ENCODE measurements around the gene NR2F1.
A peak's percentile ranks its signal among the peaks of the same experiment; 100 is the strongest.

The NR2F1 gene

DNA sequence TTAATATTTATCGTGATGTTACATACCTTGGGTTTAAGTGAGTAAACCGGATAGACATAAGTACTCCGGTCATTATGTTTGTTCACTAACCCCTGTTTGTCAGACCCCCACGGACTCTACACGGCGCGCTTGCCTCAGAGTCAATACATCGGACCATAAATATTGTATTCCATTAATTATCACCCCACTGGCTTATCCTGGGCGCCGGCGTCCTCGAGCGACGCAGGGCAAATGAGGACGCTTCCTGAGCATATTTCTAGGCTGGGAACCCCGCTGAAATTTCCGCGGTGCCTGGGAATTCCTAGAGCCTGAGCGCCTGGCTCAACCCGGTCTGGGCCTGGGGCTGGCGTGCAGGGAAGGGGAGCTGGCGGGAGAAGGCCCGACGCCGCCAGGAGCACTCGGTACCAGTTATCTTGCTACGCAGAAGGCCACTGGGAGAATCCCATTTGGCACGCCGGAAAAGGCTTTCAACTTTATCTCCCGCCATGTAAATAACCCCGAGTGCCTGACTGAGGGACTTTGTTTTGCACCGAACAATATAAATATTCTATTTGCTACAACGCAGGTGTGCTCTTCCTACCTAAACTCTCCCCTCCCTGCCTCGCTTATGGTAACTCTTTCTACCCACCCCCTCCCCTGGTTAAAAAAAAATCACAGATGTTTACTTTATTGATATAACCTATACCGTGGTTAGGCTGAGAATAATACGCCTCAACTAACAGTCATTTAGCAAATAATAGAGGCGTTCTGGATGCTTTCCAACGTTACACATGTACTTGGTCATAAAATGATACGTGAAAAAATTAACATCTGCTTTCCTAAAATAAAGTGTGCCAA, 19.4 kb downstream of the NR2F1 start:
- H3K4me3 ChIP-seq (ENCODE audit: control insufficient read depth in 1 of 7, extremely low read depth in 1 of 7, insufficient read depth in 4 of 7, low read depth in 2 of 7, low read length in 6 of 7): no peak overlapping the region
- H3K36me3 ChIP-seq (ENCODE audit: control insufficient read depth in 4 of 4, insufficient read depth in 4 of 4, low read length in 3 of 4): no peaks in the 10 kb centered on the region
- no peak overlapping the region for H3K27ac ChIP-seq (ENCODE audit: insufficient read depth in 1 of 2, low read depth in 1 of 2, low read length in 2 of 2, poor library complexity in 1 of 2, severe bottlenecking in 2 of 2)
- DNase-seq: peak in 1 of 3 donors; percentile 19
- ChIA-PET CTCF (interaction anchor here (0.9 to 4.4 kb wide), 7 partner anchors 10 to 199 kb away, joined by 3 to 20 read pairs (median 3); no protein-coding TSS in a partner anchor), POLR2A (no interaction called here)
- 10% methylated on average over 29 of the region's 39 CpGs for WGBS (ENCODE audit: insufficient coverage)
- H3K27me3 ChIP-seq (replicated peaks in 2 of 5; ENCODE audit: control insufficient read depth in 4 of 5, insufficient read depth in 5 of 5, low read length in 4 of 5): peaks cover 60 to 100% (median 73%) of the 10 kb centered on the region in 5 experiments
- H3K4me1 ChIP-seq (ENCODE audit: control extremely low read depth in 1 of 4, control insufficient read depth in 4 of 4, insufficient read depth in 4 of 4, low read length in 3 of 4): no peaks in the 10 kb centered on the region
- H3K9me3 ChIP-seq (ENCODE audit: control extremely low read depth in 1 of 5, control insufficient read depth in 4 of 5, insufficient read depth in 2 of 5, low read depth in 1 of 5, low read length in 4 of 5): peaks cover 0 to 9% (median 0%) of the 10 kb centered on the region in 5 experiments

DNA sequence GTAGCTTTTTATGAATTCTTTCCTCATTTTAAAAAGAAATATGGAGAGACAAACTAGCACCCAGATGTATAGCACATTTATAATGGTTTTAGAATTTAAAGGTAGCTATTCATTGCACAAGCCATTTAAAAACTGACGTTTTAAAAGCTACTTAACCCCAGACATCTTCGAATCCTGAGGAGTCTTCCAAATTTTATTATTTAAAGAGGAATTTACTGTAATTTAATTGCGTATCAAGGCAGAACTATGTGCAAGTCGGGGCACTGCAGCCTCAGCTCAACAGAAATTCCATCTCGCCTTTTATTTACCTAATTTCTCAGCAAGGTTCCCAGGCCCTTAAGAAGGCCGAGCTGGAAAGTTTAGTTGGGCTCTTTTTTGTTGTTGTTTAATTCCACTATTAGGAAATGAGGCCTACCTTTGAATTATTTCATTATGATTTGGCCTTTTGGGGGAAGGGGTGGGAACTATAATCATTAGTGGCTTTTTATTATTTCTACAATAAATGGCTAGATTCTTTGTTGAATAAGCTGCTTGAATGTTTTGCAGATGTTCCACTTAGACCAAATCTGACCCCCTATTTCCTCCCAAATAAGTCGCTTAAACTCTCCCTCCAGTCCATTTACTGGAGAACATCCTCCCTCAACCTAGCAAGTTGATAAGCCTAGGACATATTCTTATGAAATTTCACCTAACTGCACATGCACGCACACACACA, 20.2 kb downstream of the NR2F1 start:
- Histone ChIP-seq H3K4me3 (ENCODE audit: control insufficient read depth in 1 of 7, extremely low read depth in 1 of 7, insufficient read depth in 4 of 7, low read depth in 2 of 7, low read length in 6 of 7) (no peak overlapping the region), H3K27me3 (replicated peaks in 2 of 5; ENCODE audit: control insufficient read depth in 4 of 5, insufficient read depth in 5 of 5, low read length in 4 of 5) (peaks cover 60 to 100% (median 77%) of the 10 kb centered on the region in 5 experiments), H3K27ac (ENCODE audit: insufficient read depth in 1 of 2, low read depth in 1 of 2, low read length in 2 of 2, poor library complexity in 1 of 2, severe bottlenecking in 2 of 2) (no peak overlapping the region), H3K36me3 (ENCODE audit: control insufficient read depth in 4 of 4, insufficient read depth in 4 of 4, low read length in 3 of 4) (no peaks in the 10 kb centered on the region), H3K9me3 (ENCODE audit: control extremely low read depth in 1 of 5, control insufficient read depth in 4 of 5, insufficient read depth in 2 of 5, low read depth in 1 of 5, low read length in 4 of 5) (peaks cover 0 to 7% (median 0%) of the 10 kb centered on the region in 5 experiments), H3K4me1 (ENCODE audit: control extremely low read depth in 1 of 4, control insufficient read depth in 4 of 4, insufficient read depth in 4 of 4, low read length in 3 of 4) (no peaks in the 10 kb centered on the region)
- ChIA-PET POLR2A (no interaction called here), CTCF (interaction anchor here (0.9 to 1.3 kb wide), 5 partner anchors 9 to 198 kb away, joined by 3 to 5 read pairs (median 3); no protein-coding TSS in a partner anchor)
- no peak for DNase-seq
- 33% methylated on average over 1 of the region's 8 CpGs for WGBS (ENCODE audit: insufficient coverage)

DNA sequence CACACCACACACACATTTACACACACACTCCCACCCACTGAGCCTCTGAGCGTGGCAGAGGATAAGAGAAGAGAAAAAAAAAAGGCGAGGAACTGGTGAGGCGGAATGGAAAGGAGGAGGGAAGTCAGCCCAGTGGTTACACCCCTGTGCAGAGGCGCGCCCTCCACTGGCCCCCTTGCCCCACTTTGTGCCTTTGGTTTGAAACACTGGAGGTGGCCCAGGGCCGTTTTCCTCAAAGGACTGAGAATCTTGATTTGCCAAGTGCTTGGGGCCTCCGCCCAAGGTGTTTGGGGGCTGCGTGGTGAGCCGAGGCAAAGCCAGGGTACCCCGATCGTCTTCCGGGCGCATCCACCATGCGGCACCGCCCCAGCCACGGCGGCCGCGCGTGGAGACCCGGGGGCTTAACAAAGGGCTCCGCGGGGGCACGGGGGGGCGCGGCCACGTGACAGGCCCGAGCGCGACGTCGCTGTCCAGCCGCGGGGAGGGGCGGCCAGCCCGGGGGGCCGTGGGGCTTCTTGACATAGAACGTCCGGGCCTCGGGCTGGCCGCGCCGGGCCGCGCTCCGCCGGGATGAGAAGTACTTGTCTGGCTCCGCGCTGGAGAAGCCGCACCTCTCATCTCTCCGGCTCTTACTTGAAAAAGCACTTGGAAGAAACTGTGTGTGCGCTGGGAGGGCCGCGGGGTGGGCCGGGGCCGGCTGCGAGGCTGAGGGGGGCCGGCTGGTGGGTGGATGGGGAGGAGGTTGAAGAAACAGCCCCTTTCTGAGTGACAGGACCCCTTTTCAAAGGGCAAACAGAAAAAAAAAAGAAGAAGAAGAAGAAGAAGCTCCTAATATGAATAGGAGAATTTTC, 21.0 kb downstream of the NR2F1 start:
- no peaks in the 10 kb centered on the region for H3K4me1 ChIP-seq (ENCODE audit: control extremely low read depth in 1 of 4, control insufficient read depth in 4 of 4, insufficient read depth in 4 of 4, low read length in 3 of 4)
- WGBS (ENCODE audit: insufficient coverage): 6% methylated on average over 47 of the region's 58 CpGs
- no peak overlapping the region for H3K27ac ChIP-seq (ENCODE audit: insufficient read depth in 1 of 2, low read depth in 1 of 2, low read length in 2 of 2, poor library complexity in 1 of 2, severe bottlenecking in 2 of 2)
- peaks cover 57 to 100% (median 82%) of the 10 kb centered on the region in 5 experiments for H3K27me3 ChIP-seq (replicated peaks in 2 of 5; ENCODE audit: control insufficient read depth in 4 of 5, insufficient read depth in 5 of 5, low read length in 4 of 5)
- peaks cover 0 to 7% (median 0%) of the 10 kb centered on the region in 5 experiments for H3K9me3 ChIP-seq (ENCODE audit: control extremely low read depth in 1 of 5, control insufficient read depth in 4 of 5, insufficient read depth in 2 of 5, low read depth in 1 of 5, low read length in 4 of 5)
- no peak overlapping the region for H3K4me3 ChIP-seq (ENCODE audit: control insufficient read depth in 1 of 7, extremely low read depth in 1 of 7, insufficient read depth in 4 of 7, low read depth in 2 of 7, low read length in 6 of 7)
- POLR2A ChIA-PET: no interaction called here
- no peak for DNase-seq
- CTCF ChIA-PET: interaction anchor here (1.2 to 1.3 kb wide), 2 partner anchors 8 to 197 kb away, joined by 4 to 5 read pairs; no protein-coding TSS in a partner anchor
- H3K36me3 ChIP-seq (ENCODE audit: control insufficient read depth in 4 of 4, insufficient read depth in 4 of 4, low read length in 3 of 4): no peaks in the 10 kb centered on the region

DNA sequence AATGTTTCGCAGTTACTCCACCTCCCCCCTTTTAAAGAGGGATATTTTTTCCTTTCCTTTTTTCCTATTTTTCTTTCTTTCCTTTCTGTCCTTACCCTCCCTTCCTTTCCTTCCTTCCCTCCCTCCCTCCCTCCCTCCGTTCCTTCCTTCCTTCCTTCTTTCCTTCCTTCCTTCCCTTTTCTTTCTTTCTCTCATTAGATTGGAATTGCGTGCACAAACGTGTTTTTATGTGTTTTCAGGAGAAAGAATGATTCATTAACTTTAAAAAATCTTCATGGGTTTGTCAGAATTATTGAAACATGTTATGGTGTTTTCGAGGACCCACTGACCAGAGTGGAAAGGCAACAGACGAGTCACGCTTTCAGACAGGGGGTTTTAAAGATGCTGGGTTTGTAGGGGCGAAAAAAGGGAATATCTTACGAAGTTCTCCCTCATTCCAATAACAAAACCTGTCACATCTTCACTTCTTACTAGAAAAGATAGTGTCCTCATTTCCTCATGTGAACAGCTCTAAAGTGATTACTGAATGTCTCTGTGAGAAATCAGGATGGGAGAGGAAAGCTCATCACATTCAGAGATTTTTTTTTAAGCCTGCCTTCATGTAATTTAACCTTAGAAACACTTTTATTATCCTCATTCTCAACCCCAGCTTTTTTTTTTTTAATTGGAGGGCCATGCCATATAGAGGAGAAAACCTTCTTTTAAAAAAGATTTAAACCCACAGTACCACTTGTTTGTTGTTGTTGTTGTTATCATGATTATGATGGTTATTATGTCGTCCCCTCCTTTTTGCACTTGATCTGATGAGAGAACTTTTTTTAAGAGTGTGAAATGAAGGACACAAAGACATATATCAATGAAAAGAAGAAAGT, 21.9 kb downstream of the NR2F1 start:
- peaks cover 55 to 100% (median 81%) of the 10 kb centered on the region in 5 experiments for H3K27me3 ChIP-seq (replicated peaks in 2 of 5; ENCODE audit: control insufficient read depth in 4 of 5, insufficient read depth in 5 of 5, low read length in 4 of 5)
- POLR2A ChIA-PET: no interaction called here
- peaks cover 0 to 7% (median 0%) of the 10 kb centered on the region in 5 experiments for H3K9me3 ChIP-seq (ENCODE audit: control extremely low read depth in 1 of 5, control insufficient read depth in 4 of 5, insufficient read depth in 2 of 5, low read depth in 1 of 5, low read length in 4 of 5)
- H3K4me3 ChIP-seq (ENCODE audit: control insufficient read depth in 1 of 7, extremely low read depth in 1 of 7, insufficient read depth in 4 of 7, low read depth in 2 of 7, low read length in 6 of 7): no peak overlapping the region
- DNase-seq: no peak
- no peaks in the 10 kb centered on the region for H3K36me3 ChIP-seq (ENCODE audit: control insufficient read depth in 4 of 4, insufficient read depth in 4 of 4, low read length in 3 of 4)
- CTCF ChIA-PET: interaction anchor here (1.6 kb wide), 1 partner anchor 196 kb away, joined by 5 read pairs; no protein-coding TSS in a partner anchor
- no peaks in the 10 kb centered on the region for H3K4me1 ChIP-seq (ENCODE audit: control extremely low read depth in 1 of 4, control insufficient read depth in 4 of 4, insufficient read depth in 4 of 4, low read length in 3 of 4)
- WGBS (ENCODE audit: insufficient coverage): no CpG with 5 or more reads among the region's 10 CpGs
- no peak overlapping the region for H3K27ac ChIP-seq (ENCODE audit: insufficient read depth in 1 of 2, low read depth in 1 of 2, low read length in 2 of 2, poor library complexity in 1 of 2, severe bottlenecking in 2 of 2)

DNA sequence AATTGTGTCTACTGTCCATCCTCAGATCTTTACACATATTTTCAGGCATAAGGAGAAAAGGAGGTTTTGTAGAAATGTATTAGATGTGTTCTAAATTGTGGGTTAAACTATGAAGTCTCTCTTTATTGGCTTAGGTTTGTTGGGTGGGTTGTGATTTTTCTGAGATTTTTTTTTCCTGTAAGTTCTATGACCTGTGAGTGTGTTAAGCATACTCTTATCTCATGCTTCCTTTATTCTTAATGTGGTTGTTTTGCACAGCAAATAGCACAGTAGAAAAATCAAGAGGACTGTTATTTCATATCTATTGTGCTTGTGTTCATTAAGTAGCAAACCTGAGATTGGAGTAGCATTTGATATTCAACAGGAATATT, 23.3 kb downstream of the NR2F1 start:
- Histone ChIP-seq H3K9me3 (ENCODE audit: control extremely low read depth in 1 of 5, control insufficient read depth in 4 of 5, insufficient read depth in 2 of 5, low read depth in 1 of 5, low read length in 4 of 5) (peaks cover 0 to 7% (median 0%) of the 10 kb centered on the region in 5 experiments), H3K27me3 (replicated peaks in 2 of 5; ENCODE audit: control insufficient read depth in 4 of 5, insufficient read depth in 5 of 5, low read length in 4 of 5) (peaks cover 51 to 100% (median 80%) of the 10 kb centered on the region in 5 experiments), H3K27ac (ENCODE audit: insufficient read depth in 1 of 2, low read depth in 1 of 2, low read length in 2 of 2, poor library complexity in 1 of 2, severe bottlenecking in 2 of 2) (no peak overlapping the region), H3K36me3 (ENCODE audit: control insufficient read depth in 4 of 4, insufficient read depth in 4 of 4, low read length in 3 of 4) (no peaks in the 10 kb centered on the region), H3K4me1 (ENCODE audit: control extremely low read depth in 1 of 4, control insufficient read depth in 4 of 4, insufficient read depth in 4 of 4, low read length in 3 of 4) (no peaks in the 10 kb centered on the region), H3K4me3 (ENCODE audit: control insufficient read depth in 1 of 7, extremely low read depth in 1 of 7, insufficient read depth in 4 of 7, low read depth in 2 of 7, low read length in 6 of 7) (no peak overlapping the region)
- DNase-seq: no peak
- ChIA-PET POLR2A (no interaction called here), CTCF (interaction anchor here (0.9 to 3.9 kb wide), 12 partner anchors 8 to 201 kb away, joined by 3 to 26 read pairs (median 12); partner anchors contain the start of gene NR2F1-AS1)
